H1 (cell line): ENCODE data around the gene LGI4. TPM values are rescaled to one million over a fixed set of nuclear protein-coding genes. Genes with fewer than 3 reads are reported as not detected.
A peak's percentile ranks its signal among the peaks of the same experiment; 100 is the strongest.

ENCODE experiments used
- CHD7 ChIP-seq: fragments of 300-600 bp; sonication (generic); IDR thresholded peaks from 2 replicates; pipeline ENCODE4 v1.7.1; 2012; ENCODE audit warnings: low read length, moderate library complexity, mild to moderate bottlenecking, inconsistent platforms; ENCODE audit not compliant: insufficient replicate concordance
- MAX ChIP-seq: IDR thresholded peaks from 2 replicates; pipeline ENCODE4 v1.6.1; 2012; ENCODE audit warnings: inconsistent platforms
- TCF12 ChIP-seq: IDR thresholded peaks from 2 replicates; pipeline ENCODE4 v1.6.1; 2011; ENCODE audit warnings: low read depth, mild to moderate bottlenecking, low read length
- polyA plus RNA-seq, 7 experiments: library from polyadenylated mRNA; depleted of rRNA in 3 of 7; stranded (reverse) in 5 of 7; unstranded in 2 of 7; fragments of >200 nt in 5 of 7; fragments of 200-250 nt in 2 of 7; gene quantifications; 1 replicate in 5 of 7; 2 replicates in 1 of 7; 4 replicates in 1 of 7; pipeline versions ENCODE4 v1.2.1 to v1.2.3, GENCODE V29; 2011 to 2013; ENCODE audit warnings: missing spikeins in 2 of 7, mixed read lengths in 2 of 7
- total RNA-seq: library from RNA; stranded (reverse); fragmentation: NEBNext Ultra II Directional; extraction: Animal tissue kit (Norgen Biotek cat#: 25700); gene quantifications from 2 replicates; pipeline ENCODE4 v1.2.1, GENCODE V29; 2021

The LGI4 gene
- total and polyA plus RNA-seq, 2 of the 8 experiments (the other 6 are each of a cell fraction or from before 2014, with no cell fraction given) = 2.0 to 8.2 TPM

- TF ChIP-seq CHD7 (no peak), MAX (peak; percentile 46), TCF12 (peak; percentile 90)
These were observed 7.9 kb upstream of the LGI4 start (continued) for GRCh38 chr19:35142606-35143230.
